Activated naive CD8-positive, alpha-beta T cell treated with anti-CD3 and anti-CD28 coated beads, Interleukin-2, amount 10 ng/mL, durations not matched to agents 7 days and 5 days (primary cell): ENCODE measurements around the gene CENPI. TPM values are rescaled to one million over a fixed set of nuclear protein-coding genes. Genes with fewer than 3 reads are reported as not detected.
"Not testable (repeated sequence)": the region's sequence is repeated elsewhere in the genome, so short reads cannot be mapped to it uniquely, and the experiment has no call there.

Experiments
- ATAC-seq: fragments of 150-1000 bp; cut with Tn5 transposase; one replicate; pipeline ENCODE4 v1.10.0; 2021; ENCODE audit warnings: low read depth, moderate library complexity
- POLR2A ChIA-PET: fragments of 350-600 bp; sonication (Branson Sonifier 250); formaldehyde crosslinking; loops from one replicate; lab custom pipeline; 2021; ENCODE audit warnings: antibody characterized with exemption; lab: Charles Lee
- DNase-seq: peaks from one replicate; pipeline ENCODE4 v3.0.0; 2021
- H3K27ac Mint-ChIP-seq: one replicate; pipeline ENCODE4 v1.8.0; 2022; ENCODE audit warnings: mild to moderate bottlenecking, mixed read lengths
- H3K27me3 Mint-ChIP-seq: one replicate; pipeline ENCODE4 v1.8.0; 2022; ENCODE audit warnings: mild to moderate bottlenecking, moderate library complexity, mixed read lengths
- H3K36me3 Mint-ChIP-seq: one replicate; pipeline ENCODE4 v1.8.0; 2021; ENCODE audit warnings: mild to moderate bottlenecking, mixed read lengths
- H3K4me1 Mint-ChIP-seq: one replicate; pipeline ENCODE4 v1.8.0; 2021; ENCODE audit warnings: mixed read lengths
- H3K4me3 Mint-ChIP-seq: one replicate; pipeline ENCODE4 v1.8.0; 2022; ENCODE audit warnings: mild to moderate bottlenecking, moderate library complexity, mixed read lengths
- H3K9me3 Mint-ChIP-seq: one replicate; pipeline ENCODE4 v1.8.0; 2021; ENCODE audit warnings: mixed read lengths
- total RNA-seq, 2 experiments: library from RNA; stranded (reverse); gene quantifications; one replicate each; pipeline ENCODE4 v1.2.3, GENCODE V29; 2021

Gene CENPI
- 10 to 100 TPM; 21.4 to 24.6 TPM for total RNA-seq

GRCh38 chrX:101097546-101098453 is at the start of gene CENPI:
CENPI (plus strand) TSS chrX:101098204; CDS start chrX:101101071, 2,867 bp downstream.
- Mint-ChIP-seq H3K4me1 (peaks cover 20% of the 10 kb centered on the region), H3K4me3 (peak within 1 kb of the TSS; percentile 94), H3K36me3 (peaks cover 19% of the 10 kb centered on the region), H3K9me3 (no peaks in the 10 kb centered on the region), H3K27me3 (no peaks in the 10 kb centered on the region), H3K27ac (peak within 1 kb of the TSS; percentile 81)
- peak; percentile 100 for ATAC-seq
- peak; percentile 88 for DNase-seq
- POLR2A ChIA-PET, result interaction anchor here (0.5 to 1.2 kb wide), 3 partner anchors 43 to 293 kb away, joined by 3 to 4 read pairs (median 4); partner anchors contain the start of gene RPL36A

GRCh38 chrX:101051153-101051548 is 46.9 kb upstream of the CENPI start:
- Mint-ChIP-seq H3K27ac (peak overlapping the region; percentile 92), H3K4me1 (peaks cover 7% of the 10 kb centered on the region), H3K9me3 (no peaks in the 10 kb centered on the region), H3K36me3 (peaks cover 10% of the 10 kb centered on the region), H3K27me3 (no peaks in the 10 kb centered on the region), H3K4me3 (peak overlapping the region; percentile 87)
- ATAC-seq, result no peak
- DNase-seq, result no peak
- POLR2A ChIA-PET, result no interaction called here

- H3K36me3 Mint-ChIP-seq, result peaks cover 10% of the 10 kb centered on the region
- ATAC-seq (peak; percentile 91), DNase-seq (peak; percentile 77)
- no peaks in the 10 kb centered on the region for H3K27me3 Mint-ChIP-seq
- H3K4me3 Mint-ChIP-seq, result peak within 1 kb of the TSS; percentile 87
- POLR2A ChIA-PET, result no interaction called here
- peak within 1 kb of the TSS; percentile 92 for H3K27ac Mint-ChIP-seq
- no peaks in the 10 kb centered on the region for H3K9me3 Mint-ChIP-seq
- H3K4me1 Mint-ChIP-seq, result peaks cover 8% of the 10 kb centered on the region
Observed at GRCh38 chrX:101051549-101052302, 46.3 kb upstream of the CENPI start, which contains the start of gene TRMT2B. TRMT2B (minus strand) TSS chrX:101052111; CDS start chrX:101042289, 9,822 bp downstream.

- H3K27ac Mint-ChIP-seq, H3K4me1 Mint-ChIP-seq, H3K4me3 Mint-ChIP-seq, H3K9me3 Mint-ChIP-seq, POLR2A ChIA-PET, DNase-seq, H3K36me3 Mint-ChIP-seq, ATAC-seq, H3K27me3 Mint-ChIP-seq: not testable (repeated sequence)
Observed at GRCh38 chrX:101056551-101056950, 41.5 kb upstream of the CENPI start.

GRCh38 chrX:101057093-101057714 is 40.8 kb upstream of the CENPI start:
- Mint-ChIP-seq H3K27ac (peak overlapping the region; percentile 74), H3K27me3 (no peaks in the 10 kb centered on the region), H3K4me1 (peaks cover 8% of the 10 kb centered on the region), H3K4me3 (no peak overlapping the region), H3K9me3 (peaks cover 3% of the 10 kb centered on the region), H3K36me3 (peaks cover 2% of the 10 kb centered on the region)
- DNase-seq, result no peak
- POLR2A ChIA-PET, result interaction anchor here (0.6 kb wide), 1 partner anchor 21 kb away, joined by 3 read pairs; no protein-coding TSS in a partner anchor
- no peak for ATAC-seq

- Mint-ChIP-seq H3K27ac (no peak overlapping the region), H3K4me1 (peaks cover 1% of the 10 kb centered on the region), H3K36me3 (peaks cover under 1% of the 10 kb centered on the region), H3K27me3 (peaks cover 2% of the 10 kb centered on the region), H3K4me3 (no peak overlapping the region), H3K9me3 (peaks cover under 1% of the 10 kb centered on the region)
- no peak for DNase-seq
- ATAC-seq, result no peak
- POLR2A ChIA-PET, result no interaction called here
Observed at GRCh38 chrX:101062176-101062575, 35.8 kb upstream of the CENPI start.

GRCh38 chrX:101071582-101071981 is 26.4 kb upstream of the CENPI start:
- no peaks in the 10 kb centered on the region for H3K27me3 Mint-ChIP-seq
- no peak overlapping the region for H3K27ac Mint-ChIP-seq
- POLR2A ChIA-PET, result no interaction called here
- H3K4me1 Mint-ChIP-seq, result no peaks in the 10 kb centered on the region
- H3K36me3 Mint-ChIP-seq, result no peaks in the 10 kb centered on the region
- H3K9me3 Mint-ChIP-seq, result no peaks in the 10 kb centered on the region
- ATAC-seq, result no peak
- DNase-seq, result no peak
- no peak overlapping the region for H3K4me3 Mint-ChIP-seq

GRCh38 chrX:101078716-101079598 is 19.0 kb upstream of the CENPI start, which contains the start of gene TMEM35A:
TMEM35A (plus strand) TSS chrX:101078879; CDS start chrX:101079003, 124 bp downstream.
- POLR2A ChIA-PET, result no interaction called here
- peak within 1 kb of the TSS; percentile 20 for H3K4me3 Mint-ChIP-seq
- no peaks in the 10 kb centered on the region for H3K9me3 Mint-ChIP-seq
- H3K4me1 Mint-ChIP-seq, result no peaks in the 10 kb centered on the region
- H3K36me3 Mint-ChIP-seq, result no peaks in the 10 kb centered on the region
- DNase-seq, result no peak
- ATAC-seq, result no peak
- H3K27ac Mint-ChIP-seq, result no peak within 1 kb of the TSS
- H3K27me3 Mint-ChIP-seq, result peaks cover 14% of the 10 kb centered on the region

- H3K9me3 Mint-ChIP-seq, result no peaks in the 10 kb centered on the region
- ATAC-seq, result no peak
- no peak for DNase-seq
- POLR2A ChIA-PET, result no interaction called here
- H3K27me3 Mint-ChIP-seq, result peaks cover 14% of the 10 kb centered on the region
- no peak overlapping the region for H3K27ac Mint-ChIP-seq
- no peaks in the 10 kb centered on the region for H3K4me1 Mint-ChIP-seq
- H3K4me3 Mint-ChIP-seq, result no peak overlapping the region
- no peaks in the 10 kb centered on the region for H3K36me3 Mint-ChIP-seq
Observed at GRCh38 chrX:101079736-101080270, 18.2 kb upstream of the CENPI start.

- Mint-ChIP-seq H3K27ac (no peak overlapping the region), H3K27me3 (peaks cover 14% of the 10 kb centered on the region), H3K4me1 (no peaks in the 10 kb centered on the region), H3K4me3 (no peak overlapping the region), H3K9me3 (no peaks in the 10 kb centered on the region), H3K36me3 (no peaks in the 10 kb centered on the region)
- ATAC-seq, result no peak
- no peak for DNase-seq
- POLR2A ChIA-PET, result no interaction called here
Observed at GRCh38 chrX:101080326-101081124, 17.5 kb upstream of the CENPI start.

GRCh38 chrX:101081231-101081630 is 16.8 kb upstream of the CENPI start:
- POLR2A ChIA-PET, result no interaction called here
- no peak for DNase-seq
- Mint-ChIP-seq H3K36me3 (no peaks in the 10 kb centered on the region), H3K4me1 (no peaks in the 10 kb centered on the region), H3K27ac (no peak overlapping the region), H3K27me3 (peaks cover 14% of the 10 kb centered on the region), H3K9me3 (no peaks in the 10 kb centered on the region), H3K4me3 (no peak overlapping the region)
- ATAC-seq, result no peak
